ENCODE measurements around the gene DGKZ.

DGKZ gene

DNA sequence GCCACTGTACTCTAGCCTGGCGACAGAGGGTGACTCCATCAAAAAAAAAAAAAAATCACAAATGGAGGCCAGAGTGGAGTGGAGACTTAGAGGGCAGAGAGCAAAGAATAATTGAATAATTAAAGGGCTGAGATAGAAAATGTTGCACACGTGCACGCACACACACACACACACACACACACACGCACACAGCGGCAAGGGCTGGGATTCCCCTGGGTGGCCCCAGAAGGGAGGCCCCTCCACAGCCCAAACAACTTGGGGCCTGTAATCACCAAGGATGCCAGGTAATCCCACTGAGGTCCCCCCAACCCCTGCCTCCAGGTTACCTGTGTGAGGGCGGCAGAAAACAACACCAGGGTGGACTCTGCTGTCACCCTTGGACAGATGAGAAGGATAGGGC lies 12.0 kb upstream of the DGKZ start:
- H3K4me3 Mint-ChIP-seq = no peak overlapping the region
- no peaks in the 10 kb centered on the region for H3K36me3 Mint-ChIP-seq (ENCODE audit: low read depth)
- TF ChIP-seq, protein P1, sequence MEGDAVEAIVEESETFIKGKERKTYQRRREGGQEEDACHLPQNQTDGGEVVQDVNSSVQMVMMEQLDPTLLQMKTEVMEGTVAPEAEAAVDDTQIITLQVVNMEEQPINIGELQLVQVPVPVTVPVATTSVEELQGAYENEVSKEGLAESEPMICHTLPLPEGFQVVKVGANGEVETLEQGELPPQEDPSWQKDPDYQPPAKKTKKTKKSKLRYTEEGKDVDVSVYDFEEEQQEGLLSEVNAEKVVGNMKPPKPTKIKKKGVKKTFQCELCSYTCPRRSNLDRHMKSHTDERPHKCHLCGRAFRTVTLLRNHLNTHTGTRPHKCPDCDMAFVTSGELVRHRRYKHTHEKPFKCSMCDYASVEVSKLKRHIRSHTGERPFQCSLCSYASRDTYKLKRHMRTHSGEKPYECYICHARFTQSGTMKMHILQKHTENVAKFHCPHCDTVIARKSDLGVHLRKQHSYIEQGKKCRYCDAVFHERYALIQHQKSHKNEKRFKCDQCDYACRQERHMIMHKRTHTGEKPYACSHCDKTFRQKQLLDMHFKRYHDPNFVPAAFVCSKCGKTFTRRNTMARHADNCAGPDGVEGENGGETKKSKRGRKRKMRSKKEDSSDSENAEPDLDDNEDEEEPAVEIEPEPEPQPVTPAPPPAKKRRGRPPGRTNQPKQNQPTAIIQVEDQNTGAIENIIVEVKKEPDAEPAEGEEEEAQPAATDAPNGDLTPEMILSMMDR (IDR thresholded peaks at IDR 0.05) = no peak
- peaks cover 53% of the 10 kb centered on the region for H3K27me3 Mint-ChIP-seq (ENCODE audit: low read depth, poor library complexity)
- no peaks in the 10 kb centered on the region for H3K9me3 Mint-ChIP-seq
- no peak for DNase-seq
- peaks cover 70% of the 10 kb centered on the region for H3K4me1 Mint-ChIP-seq
- no peak overlapping the region for H3K27ac Mint-ChIP-seq

DNA sequence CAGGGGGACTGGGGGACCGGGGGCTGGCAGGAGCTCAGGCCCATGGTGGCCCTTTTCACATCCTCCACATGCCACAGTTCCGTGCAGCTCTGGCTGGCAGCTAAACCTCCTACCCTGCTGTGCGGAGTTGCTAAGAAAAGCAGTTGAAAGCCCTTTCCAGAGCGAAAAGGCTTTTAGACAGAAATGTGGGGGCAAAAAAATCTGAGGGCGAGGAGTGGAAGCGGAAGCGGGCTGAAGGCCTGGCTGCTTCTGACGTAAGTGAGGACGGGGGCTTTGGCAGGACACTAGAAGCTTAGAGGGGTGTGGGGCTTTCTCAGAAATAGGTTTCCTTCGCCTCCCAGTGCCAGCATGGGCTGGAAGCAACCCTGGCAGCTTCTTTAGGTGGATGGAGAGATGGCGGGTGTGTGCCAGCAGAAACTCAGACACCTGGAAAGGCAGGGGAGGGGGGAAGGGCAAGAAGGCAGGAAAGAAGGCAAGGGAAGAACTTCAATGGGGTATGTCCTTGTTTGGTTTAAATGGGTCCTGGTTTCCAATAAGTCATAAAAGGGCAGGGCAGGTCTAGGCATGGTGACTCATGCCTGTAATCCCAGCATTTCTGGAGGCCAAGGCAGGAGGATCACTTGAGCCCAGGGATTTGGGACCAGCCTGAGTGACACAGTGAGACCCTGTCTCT lies 11.2 kb upstream of the DGKZ start:
- Mint-ChIP-seq H3K27me3 (ENCODE audit: low read depth, poor library complexity) (peaks cover 54% of the 10 kb centered on the region), H3K9me3 (no peaks in the 10 kb centered on the region), H3K4me3 (no peak overlapping the region), H3K36me3 (ENCODE audit: low read depth) (no peaks in the 10 kb centered on the region), H3K27ac (peak overlapping the region; percentile 47), H3K4me1 (peaks cover 65% of the 10 kb centered on the region)
- no peak for DNase-seq
- TF ChIP-seq, protein P1 (IDR thresholded peaks at IDR 0.05) = no peak

DNA sequence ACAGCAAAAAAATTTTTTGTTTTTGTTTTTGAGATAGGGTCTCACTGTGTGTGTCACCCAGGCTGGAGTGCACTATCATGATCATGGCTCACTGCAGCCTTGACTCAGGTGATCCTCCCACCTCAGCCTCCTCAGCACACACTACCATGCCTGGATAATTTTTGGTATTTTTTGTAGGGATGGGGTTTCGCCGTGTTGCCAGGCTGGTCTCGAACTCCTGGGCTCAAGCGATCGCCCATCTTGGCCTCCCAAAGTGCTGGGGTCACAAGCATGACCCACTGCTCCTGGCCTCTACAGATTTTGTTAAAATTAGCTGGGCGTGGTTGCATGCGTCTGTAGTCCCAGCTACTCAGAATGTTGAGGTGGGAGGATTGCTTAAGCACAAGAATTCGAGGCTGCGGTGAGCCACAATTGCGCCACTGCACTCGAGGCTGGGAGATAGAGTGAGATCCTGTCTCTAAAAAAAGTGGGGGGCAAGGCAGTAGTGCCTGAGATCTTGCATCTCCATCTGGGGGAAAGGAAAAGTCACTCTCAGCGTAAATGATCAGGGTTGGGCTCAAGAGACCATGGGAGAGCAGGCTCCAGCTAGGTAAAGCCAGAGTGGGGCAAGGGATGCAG lies 10.6 kb upstream of the DGKZ start:
- DNase-seq = no peak
- Mint-ChIP-seq H3K27ac (no peak overlapping the region), H3K4me1 (peaks cover 65% of the 10 kb centered on the region)

DNA sequence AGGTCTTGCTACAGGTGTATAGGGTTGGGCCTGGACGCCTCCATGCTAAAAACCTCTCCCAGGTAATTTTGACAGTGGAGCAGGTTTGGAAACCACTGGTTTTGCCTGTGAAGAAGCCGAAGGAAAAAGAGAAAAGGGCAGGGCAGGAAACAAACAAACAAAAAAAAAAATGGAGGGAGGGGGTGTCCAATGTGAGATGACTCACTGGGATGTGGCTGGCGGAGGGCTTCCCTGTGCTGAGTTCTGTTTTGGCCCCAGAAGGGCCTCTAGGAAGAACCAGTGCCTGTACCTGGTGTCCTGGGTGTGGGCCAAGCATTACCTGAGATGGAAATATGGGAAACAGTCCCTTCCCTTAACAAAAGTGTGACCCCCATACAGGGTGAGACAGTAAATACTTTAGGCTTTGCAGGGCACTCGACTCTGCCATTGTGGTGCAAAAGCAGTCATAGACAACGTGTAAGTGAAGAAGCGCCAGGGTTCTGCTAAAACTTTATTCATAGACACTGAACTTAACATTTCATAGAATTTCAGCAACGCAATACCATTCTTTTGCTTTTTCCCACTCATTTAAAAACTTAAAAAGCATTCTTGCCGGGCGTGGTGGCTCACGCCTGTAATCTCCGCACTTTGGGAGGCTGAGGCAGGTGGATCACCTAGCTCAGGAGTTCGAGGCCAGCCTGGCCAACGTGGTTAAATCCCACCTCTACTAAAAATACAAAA lies 9.5 kb upstream of the DGKZ start:
- no peak overlapping the region for H3K4me3 Mint-ChIP-seq
- H3K27me3 Mint-ChIP-seq (ENCODE audit: low read depth, poor library complexity) = peaks cover 41% of the 10 kb centered on the region
- DNase-seq = no peak
- peaks cover 68% of the 10 kb centered on the region for H3K4me1 Mint-ChIP-seq
- H3K36me3 Mint-ChIP-seq (ENCODE audit: low read depth) = no peaks in the 10 kb centered on the region
- H3K27ac Mint-ChIP-seq = no peak overlapping the region
- TF ChIP-seq, protein P1 (IDR thresholded peaks at IDR 0.05) = no peak
- H3K9me3 Mint-ChIP-seq = no peaks in the 10 kb centered on the region

More for the DNA sequence above, 10.6 kb upstream of the DGKZ start:
- Mint-ChIP-seq H3K4me3 (no peak overlapping the region), H3K9me3 (no peaks in the 10 kb centered on the region), H3K27me3 (ENCODE audit: low read depth, poor library complexity) (peaks cover 51% of the 10 kb centered on the region), H3K36me3 (ENCODE audit: low read depth) (no peaks in the 10 kb centered on the region)
- TF ChIP-seq, protein P1 (IDR thresholded peaks at IDR 0.05) = no peak

DNA sequence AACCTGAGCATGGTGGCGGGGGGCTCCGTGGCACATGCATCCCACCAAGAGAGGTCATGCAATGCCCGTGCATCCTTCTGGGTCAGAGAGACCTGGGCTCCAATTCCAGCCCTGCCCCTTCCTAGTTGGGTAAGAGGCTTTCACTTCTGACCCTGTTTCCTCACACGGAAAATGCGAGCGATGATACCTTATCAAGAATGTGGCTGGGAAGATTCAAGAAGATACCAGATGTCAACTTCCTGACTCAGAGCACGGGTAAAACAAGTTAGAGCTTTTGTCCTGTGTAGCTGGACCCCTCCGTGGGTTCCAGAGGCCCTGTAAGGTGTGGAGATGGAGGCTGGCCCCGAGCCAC lies 8.7 kb upstream of the DGKZ start:
- DNase-seq = no peak
- H3K4me3 Mint-ChIP-seq = peak overlapping the region; percentile 64
- H3K27ac Mint-ChIP-seq = no peak overlapping the region
- peaks cover 76% of the 10 kb centered on the region for H3K4me1 Mint-ChIP-seq
- TF ChIP-seq, protein P1 (IDR thresholded peaks at IDR 0.05) = no peak
- peaks cover 34% of the 10 kb centered on the region for H3K27me3 Mint-ChIP-seq (ENCODE audit: low read depth, poor library complexity)
- no peaks in the 10 kb centered on the region for H3K9me3 Mint-ChIP-seq
- H3K36me3 Mint-ChIP-seq (ENCODE audit: low read depth) = no peaks in the 10 kb centered on the region

Measured in nephron progenitor cell (in vitro differentiated cells).